Measurements from ENCODE around the gene SPAG5.

Gene SPAG5

GRCh38 chr17:28598799-28599310 lies at the start of gene SPAG5:
Gene SPAG5 (minus strand): TSS chr17:28599025. CDS start chr17:28598946, 79 bp downstream.
- Histone ChIP-seq H3K36me3 (ENCODE audit: insufficient read depth, low read length) (peaks cover 21% of the 10 kb centered on the region), H3K4me3 (peak within 1 kb of the TSS; percentile 100), H3K27ac (peak within 1 kb of the TSS; percentile 83), H3K9ac (ENCODE audit: insufficient read length) (peak within 1 kb of the TSS; percentile 98), H3K9me3 (ENCODE audit: low read depth, low read length) (no peaks in the 10 kb centered on the region)
- DNase-seq (ENCODE audit: low read depth, low spot score), result peak; percentile 42
- TF ChIP-seq FOXP2 (optimal IDR thresholded peaks at IDR 0.05; ENCODE audit: control extremely low read depth, extremely low read length, insufficient read depth) (no peak), POLR2AphosphoS5 (IDR thresholded peaks at IDR 0.05; ENCODE audit: borderline replicate concordance, low read depth, low read length) (peak; percentile 82), EZH2 (IDR thresholded peaks at IDR 0.05) (no peak)

DNA sequence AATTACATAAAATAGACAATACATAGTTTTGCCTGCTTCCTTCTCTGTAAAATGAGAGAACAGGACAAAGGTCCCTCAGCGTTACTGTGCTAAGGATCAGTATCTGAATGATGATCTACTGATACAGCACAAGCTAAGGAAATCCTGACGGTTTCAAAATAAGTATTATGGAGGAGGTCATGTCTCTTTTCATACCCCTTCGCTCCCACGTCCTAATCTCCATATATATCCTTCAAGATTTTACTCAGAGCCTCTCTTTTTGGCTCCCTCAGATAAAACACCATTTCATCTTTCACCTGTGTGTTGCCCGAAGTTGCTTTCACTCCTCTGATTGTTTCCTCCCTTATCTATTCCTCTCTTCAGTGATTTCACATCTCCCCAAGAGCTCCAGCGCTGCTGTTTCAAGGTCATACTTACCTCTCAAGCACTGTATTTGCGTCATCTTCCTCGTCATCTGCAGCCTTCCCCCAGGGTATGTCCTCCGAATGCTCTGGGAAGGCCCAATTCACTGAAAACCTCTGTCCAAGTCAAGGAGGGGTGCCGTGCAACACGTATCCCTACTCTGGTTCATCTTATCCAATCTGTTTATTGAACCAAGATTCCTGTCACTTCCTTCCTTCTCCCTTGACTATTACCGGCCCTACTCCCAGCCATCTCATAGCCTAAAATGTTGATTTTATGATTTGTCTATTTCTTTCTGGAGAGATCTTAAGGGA lies 47.4 kb upstream of the SPAG5 start:
- peak overlapping the region; percentile 86 for H3K27ac ChIP-seq
- H3K4me3 ChIP-seq, result peak overlapping the region; percentile 86
- H3K9me3 ChIP-seq (ENCODE audit: low read depth, low read length), result no peaks in the 10 kb centered on the region
- H3K36me3 ChIP-seq (ENCODE audit: insufficient read depth, low read length), result peaks cover 36% of the 10 kb centered on the region
- H3K9ac ChIP-seq (ENCODE audit: insufficient read length), result peak overlapping the region; percentile 82
- no peak for TF ChIP-seq POLR2AphosphoS5 (IDR thresholded peaks at IDR 0.05; ENCODE audit: borderline replicate concordance, low read depth, low read length)
- TF ChIP-seq FOXP2 (optimal IDR thresholded peaks at IDR 0.05; ENCODE audit: control extremely low read depth, extremely low read length, insufficient read depth), result no peak
- TF ChIP-seq EZH2 (IDR thresholded peaks at IDR 0.05), result no peak
- no peak for DNase-seq (ENCODE audit: low read depth, low spot score)

DNA sequence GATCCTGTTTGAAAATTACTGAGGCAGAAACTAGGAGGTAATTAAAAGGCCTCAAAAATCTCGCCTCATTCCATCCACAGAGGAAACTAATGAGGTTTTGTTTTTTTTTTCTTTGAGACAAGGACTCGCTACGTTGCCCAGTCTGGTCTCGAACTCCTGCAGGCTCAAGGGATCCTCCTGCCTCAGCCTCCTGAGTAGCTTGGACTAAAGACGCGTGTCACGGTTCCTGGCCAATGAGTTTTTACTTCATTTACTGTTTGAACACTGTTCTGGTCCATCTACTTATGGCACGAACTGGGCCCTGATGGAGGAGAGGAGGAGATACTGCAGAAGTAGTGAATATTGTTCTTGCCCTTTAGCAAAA lies 46.7 kb upstream of the SPAG5 start:
- H3K9me3 ChIP-seq (ENCODE audit: low read depth, low read length), result no peaks in the 10 kb centered on the region
- peak overlapping the region; percentile 82 for H3K9ac ChIP-seq (ENCODE audit: insufficient read length)
- no peak for DNase-seq (ENCODE audit: low read depth, low spot score)
- TF ChIP-seq FOXP2 (optimal IDR thresholded peaks at IDR 0.05; ENCODE audit: control extremely low read depth, extremely low read length, insufficient read depth) (no peak), EZH2 (IDR thresholded peaks at IDR 0.05) (no peak), POLR2AphosphoS5 (IDR thresholded peaks at IDR 0.05; ENCODE audit: borderline replicate concordance, low read depth, low read length) (no peak)
- peak overlapping the region; percentile 86 for H3K4me3 ChIP-seq
- peaks cover 43% of the 10 kb centered on the region for H3K36me3 ChIP-seq (ENCODE audit: insufficient read depth, low read length)
- H3K27ac ChIP-seq, result peak overlapping the region; percentile 86

- Histone ChIP-seq H3K36me3 (ENCODE audit: insufficient read depth, low read length) (peaks cover 46% of the 10 kb centered on the region), H3K27ac (peak within 1 kb of the TSS; percentile 86), H3K4me3 (peak within 1 kb of the TSS; percentile 86), H3K9ac (ENCODE audit: insufficient read length) (peak within 1 kb of the TSS; percentile 94), H3K9me3 (ENCODE audit: low read depth, low read length) (no peaks in the 10 kb centered on the region)
- peak; percentile 22 for DNase-seq (ENCODE audit: low read depth, low spot score)
- TF ChIP-seq FOXP2 (optimal IDR thresholded peaks at IDR 0.05; ENCODE audit: control extremely low read depth, extremely low read length, insufficient read depth) (no peak), EZH2 (IDR thresholded peaks at IDR 0.05) (no peak), POLR2AphosphoS5 (IDR thresholded peaks at IDR 0.05; ENCODE audit: borderline replicate concordance, low read depth, low read length) (peak; percentile 75; the same call in 1 of the 2 replicates)
Observed at GRCh38 chr17:28644787-28645575, 46.2 kb upstream of the SPAG5 start, which contains the start of gene BLTP2. Gene BLTP2 (minus strand): TSS chr17:28645158. CDS start chr17:28645056, 102 bp downstream.

GRCh38 chr17:28643983-28644786 lies 45.4 kb upstream of the SPAG5 start:
- Histone ChIP-seq H3K27ac (peak overlapping the region; percentile 71; the same call in 1 of the 2 replicates), H3K9ac (ENCODE audit: insufficient read length) (peak overlapping the region; percentile 94), H3K9me3 (ENCODE audit: low read depth, low read length) (no peaks in the 10 kb centered on the region), H3K4me3 (peak overlapping the region; percentile 86), H3K36me3 (ENCODE audit: insufficient read depth, low read length) (peaks cover 53% of the 10 kb centered on the region)
- DNase-seq (ENCODE audit: low read depth, low spot score), result no peak
- TF ChIP-seq FOXP2 (optimal IDR thresholded peaks at IDR 0.05; ENCODE audit: control extremely low read depth, extremely low read length, insufficient read depth) (no peak), EZH2 (IDR thresholded peaks at IDR 0.05) (no peak), POLR2AphosphoS5 (IDR thresholded peaks at IDR 0.05; ENCODE audit: borderline replicate concordance, low read depth, low read length) (no peak)

DNA sequence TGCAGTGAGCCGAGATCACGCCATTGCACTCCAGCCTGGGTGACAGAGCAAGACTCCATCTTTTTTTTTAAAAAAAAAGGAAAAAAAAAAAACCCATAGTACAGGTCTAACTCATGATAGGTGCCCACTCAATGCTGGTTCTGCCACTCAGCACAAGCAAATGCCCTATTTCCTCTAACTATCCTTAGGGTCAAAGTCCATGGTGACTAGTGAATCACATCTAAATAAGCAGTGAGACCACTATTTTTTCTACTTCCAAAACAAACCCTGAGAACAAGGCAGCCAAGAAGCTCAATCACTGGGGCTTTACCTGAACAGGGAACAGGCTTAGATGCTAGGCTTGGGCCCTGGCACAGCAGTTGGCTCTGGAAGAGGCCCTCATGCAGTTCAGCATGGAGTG lies 42.8 kb upstream of the SPAG5 start:
- H3K4me3 ChIP-seq, result no peak overlapping the region
- peaks cover 69% of the 10 kb centered on the region for H3K36me3 ChIP-seq (ENCODE audit: insufficient read depth, low read length)
- no peak overlapping the region for H3K27ac ChIP-seq
- no peak overlapping the region for H3K9ac ChIP-seq (ENCODE audit: insufficient read length)
- no peaks in the 10 kb centered on the region for H3K9me3 ChIP-seq (ENCODE audit: low read depth, low read length)
- no peak for DNase-seq (ENCODE audit: low read depth, low spot score)
- TF ChIP-seq EZH2 (IDR thresholded peaks at IDR 0.05) (no peak), POLR2AphosphoS5 (IDR thresholded peaks at IDR 0.05; ENCODE audit: borderline replicate concordance, low read depth, low read length) (no peak), FOXP2 (optimal IDR thresholded peaks at IDR 0.05; ENCODE audit: control extremely low read depth, extremely low read length, insufficient read depth) (no peak)

GRCh38 chr17:28635506-28635905 lies 36.7 kb upstream of the SPAG5 start:
- H3K4me3 ChIP-seq, result no peak overlapping the region

More at GRCh38 chr17:28635506-28635905, 36.7 kb upstream of the SPAG5 start:
- TF ChIP-seq FOXP2 (optimal IDR thresholded peaks at IDR 0.05; ENCODE audit: control extremely low read depth, extremely low read length, insufficient read depth) (no peak), POLR2AphosphoS5 (IDR thresholded peaks at IDR 0.05; ENCODE audit: borderline replicate concordance, low read depth, low read length) (no peak), EZH2 (IDR thresholded peaks at IDR 0.05) (no peak)
- Histone ChIP-seq H3K36me3 (ENCODE audit: insufficient read depth, low read length) (peaks cover 96% of the 10 kb centered on the region), H3K9ac (ENCODE audit: insufficient read length) (no peak overlapping the region), H3K27ac (no peak overlapping the region), H3K9me3 (ENCODE audit: low read depth, low read length) (no peaks in the 10 kb centered on the region)
- no peak for DNase-seq (ENCODE audit: low read depth, low spot score)

All from SK-N-MC (cell line).